G401.6 (cell line): ENCODE results near the gene SREK1IP1.

Experiments used
- FAIRE-seq: peaks from 2 replicates; lab custom pipeline; 2012; peaks lifted over from hg19 to GRCh38; lab: Jason Lieb, UNC

Gene SREK1IP1

GRCh38 chr5:64768358-64769312 is at the start of gene SREK1IP1, which contains the start of gene CWC27:
SREK1IP1 (minus strand) TSS chr5:64768691; CDS start chr5:64768517, 174 bp downstream.
CWC27 (plus strand) TSS chr5:64768930; CDS start chr5:64769147, 217 bp downstream.
- peak; percentile 44 for FAIRE-seq

- no peak for FAIRE-seq
Measured at GRCh38 chr5:64818245-64818644, 49.8 kb upstream of the SREK1IP1 start.

- FAIRE-seq = no peak
Measured at GRCh38 chr5:64814073-64814472, 45.6 kb upstream of the SREK1IP1 start.

GRCh38 chr5:64811050-64811640 is 42.7 kb upstream of the SREK1IP1 start:
- peak; percentile 92 for FAIRE-seq

- FAIRE-seq = no peak
Measured at GRCh38 chr5:64807520-64807919, 39.0 kb upstream of the SREK1IP1 start.

- FAIRE-seq = no peak
Measured at GRCh38 chr5:64806537-64806936, 38.0 kb upstream of the SREK1IP1 start.

GRCh38 chr5:64800926-64801325 is 32.4 kb upstream of the SREK1IP1 start:
- FAIRE-seq = no peak

- no peak for FAIRE-seq
Measured at GRCh38 chr5:64796301-64796700, 27.8 kb upstream of the SREK1IP1 start.

GRCh38 chr5:64794053-64794770 is 25.7 kb upstream of the SREK1IP1 start:
- FAIRE-seq = no peak

- no peak for FAIRE-seq
Measured at GRCh38 chr5:64792469-64792868, 24.0 kb upstream of the SREK1IP1 start.

GRCh38 chr5:64790210-64790609 is 21.7 kb upstream of the SREK1IP1 start:
- FAIRE-seq = no peak

- FAIRE-seq = no peak
Measured at GRCh38 chr5:64789457-64789856, 21.0 kb upstream of the SREK1IP1 start.

GRCh38 chr5:64788156-64788555 is 19.7 kb upstream of the SREK1IP1 start:
- FAIRE-seq = no peak

- no peak for FAIRE-seq
Measured at GRCh38 chr5:64786372-64786771, 17.9 kb upstream of the SREK1IP1 start.

GRCh38 chr5:64784451-64785025 is 16.0 kb upstream of the SREK1IP1 start:
- FAIRE-seq = peak; percentile 97

- no peak for FAIRE-seq
Measured at GRCh38 chr5:64775291-64775690, 6.8 kb upstream of the SREK1IP1 start.

GRCh38 chr5:64773533-64773932 is 5.0 kb upstream of the SREK1IP1 start:
- FAIRE-seq = no peak

GRCh38 chr5:64771736-64772135 is 3.2 kb upstream of the SREK1IP1 start:
- no peak for FAIRE-seq

GRCh38 chr5:64769855-64770254 is 1.4 kb upstream of the SREK1IP1 start:
- no peak for FAIRE-seq

GRCh38 chr5:64767959-64768357 is 533 bp downstream of the SREK1IP1 start:
- no peak for FAIRE-seq

- FAIRE-seq = no peak
Measured at GRCh38 chr5:64766941-64767340, 1.6 kb downstream of the SREK1IP1 start.

GRCh38 chr5:64765804-64766504 is 2.5 kb downstream of the SREK1IP1 start:
- no peak for FAIRE-seq
